GM10266 (cell line): ENCODE data around the gene EIF3A.
A peak's percentile ranks its signal among the peaks of the same experiment; 100 is the strongest.

Experiments
- DNase-seq: peaks from one replicate; pipeline ENCODE4 v3.0.0; 2012; ENCODE audit errors: extremely low spot score
- CTCF ChIP-seq: IDR thresholded peaks from 2 replicates; pipeline ENCODE4 v1.5.1; 2012; ENCODE audit warnings: mild to moderate bottlenecking, low read depth; ENCODE audit not compliant: control insufficient read depth, insufficient read depth; ENCODE audit errors: missing control alignments

EIF3A gene

GRCh38 chr10:119105155-119105554 is 24.5 kb upstream of the EIF3A start:
- DNase-seq = no peak
- TF ChIP-seq CTCF = no peak

GRCh38 chr10:119104654-119105015 is 24.0 kb upstream of the EIF3A start:
- no peak for TF ChIP-seq CTCF
- DNase-seq = no peak

DNA sequence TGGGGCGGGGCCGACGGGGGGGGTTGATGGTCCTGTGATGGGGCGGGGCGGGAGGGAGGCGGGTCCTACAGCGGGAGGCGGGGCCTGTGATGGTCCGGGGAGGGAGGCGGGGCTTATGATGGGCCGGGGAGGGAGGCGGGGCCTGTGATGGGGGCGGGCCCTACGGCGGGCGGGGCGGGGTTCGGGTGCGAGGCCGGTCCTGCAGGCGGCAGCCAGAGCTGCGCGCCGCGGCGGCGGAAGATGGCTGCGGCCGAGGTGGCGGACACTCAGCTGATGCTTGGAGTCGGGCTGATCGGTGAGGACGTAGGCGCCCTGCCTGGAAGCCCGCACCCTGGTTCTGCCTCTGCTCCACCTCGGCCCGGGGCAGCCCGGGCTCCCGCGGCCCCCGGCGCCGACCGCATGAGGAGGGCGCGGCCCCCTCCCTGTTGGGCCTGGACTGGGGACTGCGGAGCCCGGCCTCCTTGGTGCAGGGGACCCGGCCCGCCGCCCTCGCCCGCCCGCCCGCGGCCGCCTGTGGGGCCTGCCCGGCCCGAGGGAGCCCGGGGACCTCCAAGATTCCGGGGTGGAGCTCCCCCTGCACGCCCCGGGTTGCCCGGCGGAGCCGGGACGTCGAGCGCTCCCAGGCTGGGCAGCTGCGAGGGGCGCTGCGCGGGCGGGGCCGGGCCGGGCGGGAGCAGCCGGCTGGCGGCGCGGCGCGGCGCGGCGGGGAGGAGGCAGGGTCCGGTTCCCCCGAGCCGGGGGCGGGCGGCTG is 23.5 kb upstream of the EIF3A start, which contains the start of gene DENND10:
Gene DENND10, plus strand, starts transcription at position 211 of the 751 bp plus-strand sequence. Its CDS starts 30 bp downstream, at position 241.
- no peak for TF ChIP-seq CTCF
- peak; percentile 97 for DNase-seq

- no peak for TF ChIP-seq CTCF
- no peak for DNase-seq
Measured at GRCh38 chr10:119103241-119103902, 22.8 kb upstream of the EIF3A start.

GRCh38 chr10:119101366-119102098 is 20.9 kb upstream of the EIF3A start:
- no peak for TF ChIP-seq CTCF
- no peak for DNase-seq

DNA sequence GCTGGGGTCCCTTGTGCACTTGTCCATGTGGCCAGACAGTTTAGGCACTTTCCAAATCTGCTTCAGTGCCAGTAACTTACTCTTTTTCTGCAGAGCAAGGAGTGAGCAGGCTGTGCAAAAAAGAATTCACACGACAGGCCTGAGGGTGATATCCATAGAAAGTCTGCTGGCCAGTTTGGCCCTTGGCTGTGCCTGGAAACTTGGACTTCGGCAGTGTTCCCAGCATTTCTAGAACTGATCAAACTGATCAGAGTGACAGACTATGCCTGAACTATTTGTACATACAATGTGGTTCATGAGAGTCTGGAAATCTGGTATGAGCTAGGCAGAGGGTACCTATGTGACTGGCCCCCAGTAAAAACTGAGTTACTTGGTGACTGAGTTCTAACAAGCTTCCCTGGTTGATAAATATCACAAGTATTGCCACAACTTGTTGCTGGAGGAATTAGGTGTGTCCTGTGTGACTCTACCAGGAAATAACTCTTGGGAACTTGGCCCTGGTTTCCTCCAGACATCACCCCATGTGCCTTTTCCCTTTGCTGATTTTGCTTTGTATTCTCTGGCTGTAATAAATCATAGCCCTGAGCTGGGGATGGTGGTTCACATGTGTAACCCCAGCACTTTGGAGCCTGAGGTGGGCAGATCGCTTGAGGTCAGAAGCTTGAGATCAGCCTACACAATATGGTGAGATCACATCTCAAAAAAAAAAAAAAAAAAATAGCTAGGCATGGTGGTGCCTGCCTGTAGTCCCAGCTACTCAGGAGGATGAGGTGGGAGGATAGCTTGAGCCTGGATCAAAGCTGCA is 20.0 kb upstream of the EIF3A start:
- DNase-seq = no peak
- no peak for TF ChIP-seq CTCF
